ENCODE results near the gene SLC4A1AP.

DNA sequence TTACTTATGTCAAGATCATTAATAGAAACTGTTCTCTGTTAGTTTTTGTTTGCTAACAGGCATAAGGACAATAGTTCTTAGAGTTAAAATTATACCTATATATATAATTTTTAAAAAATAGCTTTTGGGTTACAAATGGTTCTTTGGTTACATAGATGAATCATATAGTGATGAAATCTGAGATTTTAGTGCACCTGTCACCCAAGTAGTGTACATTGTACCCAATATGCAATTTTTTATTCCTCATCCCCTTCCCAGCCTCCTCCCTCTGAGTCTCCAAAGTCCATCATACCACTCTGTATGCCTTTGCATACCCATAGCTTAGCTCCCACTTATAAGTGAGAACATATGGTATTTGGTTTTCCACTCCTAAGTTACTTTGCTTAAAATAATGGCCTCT is 26.4 kb downstream of the SLC4A1AP start:
- TF ChIP-seq POLR2AphosphoS5 (IDR thresholded peaks at IDR 0.05), result no peak
- TF ChIP-seq, protein P1, sequence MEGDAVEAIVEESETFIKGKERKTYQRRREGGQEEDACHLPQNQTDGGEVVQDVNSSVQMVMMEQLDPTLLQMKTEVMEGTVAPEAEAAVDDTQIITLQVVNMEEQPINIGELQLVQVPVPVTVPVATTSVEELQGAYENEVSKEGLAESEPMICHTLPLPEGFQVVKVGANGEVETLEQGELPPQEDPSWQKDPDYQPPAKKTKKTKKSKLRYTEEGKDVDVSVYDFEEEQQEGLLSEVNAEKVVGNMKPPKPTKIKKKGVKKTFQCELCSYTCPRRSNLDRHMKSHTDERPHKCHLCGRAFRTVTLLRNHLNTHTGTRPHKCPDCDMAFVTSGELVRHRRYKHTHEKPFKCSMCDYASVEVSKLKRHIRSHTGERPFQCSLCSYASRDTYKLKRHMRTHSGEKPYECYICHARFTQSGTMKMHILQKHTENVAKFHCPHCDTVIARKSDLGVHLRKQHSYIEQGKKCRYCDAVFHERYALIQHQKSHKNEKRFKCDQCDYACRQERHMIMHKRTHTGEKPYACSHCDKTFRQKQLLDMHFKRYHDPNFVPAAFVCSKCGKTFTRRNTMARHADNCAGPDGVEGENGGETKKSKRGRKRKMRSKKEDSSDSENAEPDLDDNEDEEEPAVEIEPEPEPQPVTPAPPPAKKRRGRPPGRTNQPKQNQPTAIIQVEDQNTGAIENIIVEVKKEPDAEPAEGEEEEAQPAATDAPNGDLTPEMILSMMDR (IDR thresholded peaks at IDR 0.05), result no peak
- no peak for TF ChIP-seq POLR2A (IDR thresholded peaks at IDR 0.05)

All from upper lobe of left lung (tissue), 4 donors.